GM21367 (cell line): ENCODE measurements around the gene CATSPERE.
"Not testable (repeated sequence)": the region's sequence is repeated elsewhere in the genome, so short reads cannot be mapped to it uniquely, and the experiment has no call there.

Experiments
- ATAC-seq: cut with Tn5 transposase; IDR thresholded peaks from one replicate; pipeline ENCODE4 v1.9.1; 2021; ENCODE audit not compliant: unreplicated experiment

Gene CATSPERE

GRCh38 chr1:244448279-244449036 lies 12.6 kb upstream of the CATSPERE start:
- no peak for ATAC-seq

GRCh38 chr1:244449936-244450508 lies 11.1 kb upstream of the CATSPERE start:
- no peak for ATAC-seq

DNA sequence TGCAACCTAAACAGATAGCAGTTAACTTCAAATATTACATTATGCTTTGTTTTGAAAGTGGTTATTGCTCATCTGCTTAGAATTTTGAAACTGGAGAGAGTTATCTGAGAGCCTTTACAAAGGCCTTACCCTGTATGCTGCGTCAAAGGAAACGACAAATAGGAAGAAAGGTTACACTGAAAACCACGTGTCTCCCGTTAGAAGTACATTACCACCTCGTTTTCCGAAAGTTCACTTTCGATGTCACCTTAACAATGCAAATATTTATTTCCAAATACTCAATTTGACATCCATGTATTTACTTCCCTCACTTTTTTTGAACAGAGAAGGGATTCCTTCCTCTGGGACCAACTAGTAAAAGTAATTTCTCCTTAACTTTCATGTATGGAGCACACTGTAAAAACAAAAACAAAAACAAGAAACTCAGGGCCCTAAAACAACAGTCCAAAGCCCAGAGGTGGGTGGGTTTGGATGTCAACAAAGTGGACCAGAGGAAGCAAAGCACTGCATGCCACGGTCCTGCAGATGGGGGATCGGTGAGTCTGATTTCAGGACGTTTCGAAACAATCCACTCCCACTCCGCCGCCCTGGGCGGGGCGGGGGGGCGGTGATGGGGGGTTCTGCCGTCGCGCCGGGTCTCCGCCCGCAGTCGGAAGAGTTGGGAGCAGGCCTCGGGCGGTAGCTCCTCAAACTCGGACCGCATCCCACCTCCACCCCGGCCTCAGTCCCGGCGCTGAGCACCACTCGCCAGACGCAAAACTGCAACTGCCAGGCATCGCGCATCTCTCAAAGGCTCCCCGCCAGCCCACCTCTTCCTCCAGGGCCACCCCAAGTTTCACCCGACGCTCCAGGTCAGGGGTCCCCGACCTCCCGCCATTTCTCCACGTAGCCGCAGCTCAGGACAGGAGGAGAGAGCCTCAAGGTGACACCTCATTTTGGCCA lies 10.2 kb upstream of the CATSPERE start:
- ATAC-seq, result peak; percentile 2

DNA sequence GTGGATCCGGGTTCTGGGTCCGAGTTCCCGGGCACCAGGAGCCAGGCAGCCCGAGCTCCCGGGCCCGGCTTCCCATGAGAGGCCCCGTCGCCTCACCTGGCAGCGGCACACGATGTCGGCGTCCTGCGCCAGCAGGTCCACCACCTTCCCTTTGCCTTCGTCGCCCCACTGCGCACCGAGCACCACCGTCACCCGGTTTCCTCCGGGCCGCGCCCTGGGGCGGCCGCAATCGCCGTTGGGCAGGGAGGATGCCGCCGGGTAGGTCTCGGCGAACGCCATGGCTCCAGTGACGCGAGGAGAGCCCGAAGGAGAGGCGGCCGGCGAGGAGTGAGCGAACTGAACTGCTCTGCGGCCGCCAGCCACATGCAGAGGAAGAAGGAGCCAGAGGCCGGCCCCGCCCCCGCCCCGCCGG lies 9.5 kb upstream of the CATSPERE start, which contains the start of gene ADSS2:
ADSS2 (minus strand) TSS at position 371 of the 412 bp plus-strand sequence; CDS start at position 279, 92 bp downstream.
- no peak for ATAC-seq

DNA sequence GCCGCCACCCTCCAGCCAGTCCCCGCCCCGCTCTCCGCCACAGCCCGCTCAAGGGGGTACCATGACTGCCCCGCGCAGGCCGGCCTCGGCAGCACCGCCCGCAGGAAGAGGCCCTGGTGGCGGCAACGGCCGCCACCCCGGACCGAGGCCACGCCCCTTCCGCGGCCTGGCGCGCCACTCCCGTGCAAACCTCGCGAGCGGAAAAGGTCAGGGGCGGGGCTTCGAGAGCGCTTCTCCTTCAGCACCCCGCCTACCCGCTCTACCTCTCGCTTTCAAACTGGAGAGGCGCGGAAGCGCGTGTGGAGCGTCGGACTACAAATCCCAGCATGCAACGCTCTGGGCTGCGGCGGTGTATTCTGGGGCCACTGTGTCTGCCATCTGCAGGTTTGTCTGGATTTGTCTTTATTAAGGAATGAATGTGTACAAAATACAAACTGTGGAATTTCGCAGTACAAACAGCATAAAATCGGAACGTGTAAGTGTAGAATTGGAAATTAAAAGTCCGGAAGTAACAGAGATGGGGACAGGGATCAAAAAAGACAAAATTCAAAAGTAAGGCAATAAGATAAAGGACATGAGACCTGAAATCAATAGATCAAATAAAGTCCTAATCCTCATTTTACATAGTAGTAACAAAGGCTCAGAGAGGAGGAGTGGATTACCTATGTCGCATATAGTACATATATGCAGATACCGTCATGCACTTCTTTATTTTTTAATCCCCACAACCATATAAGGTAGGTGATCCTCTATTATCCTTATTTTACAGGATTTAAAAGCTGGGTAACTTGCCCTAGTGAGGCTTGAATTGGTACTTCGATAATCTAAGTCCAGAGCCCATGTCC lies 8.9 kb upstream of the CATSPERE start:
- peak; percentile 93 for ATAC-seq

DNA sequence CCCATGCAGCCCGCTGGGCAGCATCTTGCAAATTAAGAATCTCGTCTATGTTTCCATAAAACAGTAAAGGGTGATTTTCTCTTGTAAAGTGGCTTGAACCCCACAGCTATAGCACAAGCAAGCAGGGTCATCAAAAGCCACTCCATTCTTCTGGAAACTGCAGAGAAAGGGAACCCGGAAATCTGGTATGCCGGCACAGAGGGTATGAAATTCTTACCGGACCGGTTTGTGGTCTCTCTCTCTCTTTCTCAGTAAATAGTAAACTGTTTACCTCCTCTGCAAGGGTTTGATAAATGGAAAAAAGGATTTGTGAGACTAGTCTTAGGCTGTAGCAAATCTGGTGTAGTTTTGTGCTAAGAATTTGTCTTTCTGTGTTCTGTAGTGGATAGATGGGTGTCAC lies 6.7 kb upstream of the CATSPERE start:
- ATAC-seq, result no peak

- no peak for ATAC-seq
Observed at GRCh38 chr1:244456586-244456985, 4.5 kb upstream of the CATSPERE start.

DNA sequence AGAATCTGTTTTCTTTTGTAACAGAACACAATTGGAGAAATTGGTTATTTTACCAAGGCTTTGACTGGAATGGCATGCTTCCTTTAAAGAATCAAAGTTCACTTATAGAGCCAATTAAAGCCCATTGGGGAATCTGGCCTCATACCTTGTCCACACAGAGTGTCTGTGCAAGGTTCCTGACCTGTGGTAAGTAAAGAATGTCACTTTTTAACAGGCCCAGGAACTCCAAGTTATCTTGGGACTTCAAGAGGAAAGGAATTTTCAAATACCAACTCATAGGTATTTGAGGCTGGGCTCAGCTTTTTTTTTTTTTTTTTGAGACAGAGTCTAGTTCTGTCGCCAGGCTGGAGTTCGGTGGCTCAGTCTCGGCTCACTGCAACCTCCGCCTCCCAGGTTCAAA lies 2.3 kb upstream of the CATSPERE start:
- no peak for ATAC-seq

GRCh38 chr1:244460197-244460596 lies 876 bp upstream of the CATSPERE start:
- no peak for ATAC-seq

DNA sequence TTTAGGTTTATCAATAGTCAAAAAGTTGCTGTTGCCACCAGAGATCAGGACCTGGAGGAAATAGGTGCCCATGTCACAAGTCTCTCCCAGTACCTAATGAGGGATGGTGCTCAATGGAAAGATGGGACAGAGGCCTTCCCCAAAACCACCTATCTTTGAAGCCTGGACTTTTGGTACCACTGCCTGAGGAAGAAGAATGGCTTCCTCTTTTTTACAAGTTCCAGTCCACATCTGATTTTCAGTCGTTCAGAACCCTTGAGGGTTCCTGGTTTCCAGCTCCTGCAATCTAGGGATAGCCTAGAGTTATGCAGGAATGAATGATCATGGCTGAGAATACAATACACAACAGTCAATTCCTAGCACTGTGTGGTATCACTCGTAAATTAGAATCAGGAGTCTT lies 5.7 kb downstream of the CATSPERE start:
- ATAC-seq, result no peak

DNA sequence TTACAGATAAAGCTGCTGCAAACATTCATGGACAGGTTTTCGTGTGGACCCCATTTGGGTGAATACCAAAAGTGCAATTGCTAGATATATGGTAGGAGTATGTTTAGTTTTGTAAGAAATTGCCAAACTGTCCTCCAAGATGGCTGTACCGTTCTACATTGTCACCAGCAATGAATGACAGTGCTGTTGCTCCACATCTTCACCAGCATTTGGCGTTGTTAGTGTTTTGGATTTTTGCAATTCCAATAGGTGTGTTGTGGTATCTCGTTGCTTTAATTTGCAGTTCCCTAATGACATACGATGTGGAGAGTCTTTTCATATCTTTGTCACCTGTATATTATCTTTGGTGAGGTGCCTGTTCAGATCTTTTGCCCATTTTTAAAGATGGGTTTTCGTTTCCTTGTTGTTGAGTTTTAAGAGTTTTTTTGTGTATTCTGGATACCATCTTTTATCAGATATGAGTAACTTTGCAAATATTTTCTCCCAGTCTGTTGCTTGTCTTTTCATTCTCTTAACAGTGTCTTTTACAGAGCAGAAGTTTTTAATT lies 12.1 kb downstream of the CATSPERE start:
- no peak for ATAC-seq

GRCh38 chr1:244484971-244485370 lies 23.9 kb downstream of the CATSPERE start:
- not testable (repeated sequence) for ATAC-seq

DNA sequence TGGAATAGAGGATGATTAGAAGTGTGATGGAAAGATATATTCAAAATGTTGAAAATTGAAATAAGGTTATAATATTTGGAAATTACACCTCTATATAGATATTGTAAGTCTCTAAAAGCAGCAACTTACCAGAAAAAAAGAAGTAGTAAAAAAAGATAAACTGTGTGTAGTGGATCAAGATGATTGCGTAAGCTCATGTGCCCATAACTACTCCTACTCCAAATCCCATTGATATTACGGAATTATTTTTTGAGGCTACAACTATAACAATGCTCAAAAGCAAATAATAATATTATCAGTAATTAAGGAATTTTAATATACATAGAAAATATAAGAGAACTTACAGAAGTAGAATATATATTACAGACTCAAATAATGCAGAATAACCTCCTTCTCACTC lies 33.6 kb downstream of the CATSPERE start:
- ATAC-seq, result no peak

DNA sequence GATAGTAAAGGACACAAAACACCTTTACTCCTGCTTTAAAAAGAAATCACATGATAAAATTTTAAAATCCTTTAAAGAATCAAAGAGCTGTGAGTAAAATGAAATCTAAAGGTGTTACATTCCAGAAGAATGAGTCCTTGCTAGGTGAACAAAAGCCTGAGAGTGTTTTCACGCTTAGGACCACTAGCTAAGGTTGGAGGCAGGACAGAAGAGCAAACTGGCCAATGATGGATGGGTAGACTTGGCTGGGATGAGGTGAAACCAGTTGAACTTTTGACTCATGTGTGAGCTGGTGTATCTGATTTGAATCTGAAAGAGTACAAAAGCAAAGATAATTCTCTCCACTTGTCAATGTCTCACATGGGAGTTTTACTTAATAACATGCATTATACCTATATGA lies 35.1 kb downstream of the CATSPERE start:
- no peak for ATAC-seq

- ATAC-seq, result no peak
Observed at GRCh38 chr1:244497805-244498204, 36.7 kb downstream of the CATSPERE start.

- not testable (repeated sequence) for ATAC-seq
Observed at GRCh38 chr1:244499484-244499883, 38.4 kb downstream of the CATSPERE start.

- not testable (repeated sequence) for ATAC-seq
Observed at GRCh38 chr1:244500515-244500914, 39.4 kb downstream of the CATSPERE start.

DNA sequence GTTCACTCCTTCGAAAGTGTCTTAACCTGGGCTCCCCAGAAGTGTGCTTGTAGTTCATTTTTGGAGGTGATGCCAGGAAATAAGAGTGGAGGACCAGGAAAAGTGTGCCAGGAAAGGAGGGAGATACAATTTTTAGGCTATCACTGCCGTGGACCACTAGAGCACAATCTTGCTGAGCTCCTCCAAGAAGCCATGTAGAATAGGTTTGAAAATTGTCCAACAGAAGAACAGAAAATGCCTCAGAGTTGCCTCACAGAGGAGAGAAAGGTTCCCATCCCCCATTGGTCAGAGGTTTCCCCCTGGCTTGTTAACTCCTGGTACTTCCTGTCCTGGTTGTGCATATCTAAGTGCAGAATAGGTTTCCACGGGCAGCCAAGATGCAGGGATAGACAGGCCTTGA lies 41.6 kb downstream of the CATSPERE start:
- no peak for ATAC-seq

DNA sequence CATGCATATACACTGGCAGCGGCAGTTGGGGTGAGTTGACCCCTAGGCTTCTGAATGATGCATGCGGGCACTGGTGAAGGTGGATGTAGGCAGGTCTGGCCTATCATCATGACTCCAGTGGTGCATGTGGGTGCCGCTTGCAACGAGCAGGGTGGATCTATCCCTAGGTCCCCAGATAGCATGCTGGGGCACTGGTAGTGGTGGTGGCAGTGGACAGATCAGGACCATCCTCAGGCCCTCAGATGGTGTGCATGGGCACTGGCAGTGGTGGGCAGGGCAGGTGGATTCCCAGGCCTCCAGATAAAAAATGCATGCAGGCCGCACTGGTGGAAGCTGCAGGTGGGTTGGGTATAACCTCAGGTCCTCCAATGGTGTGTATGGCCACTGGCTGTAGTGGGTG lies 52.4 kb downstream of the CATSPERE start:
- no peak for ATAC-seq

- ATAC-seq, result no peak
Observed at GRCh38 chr1:244515680-244516079, 54.6 kb downstream of the CATSPERE start.
